Measurements from ENCODE around the gene OR2D3.
"Not testable (repeated sequence)": the region's sequence is repeated elsewhere in the genome, so short reads cannot be mapped to it uniquely, and the experiment has no call there.

DNA sequence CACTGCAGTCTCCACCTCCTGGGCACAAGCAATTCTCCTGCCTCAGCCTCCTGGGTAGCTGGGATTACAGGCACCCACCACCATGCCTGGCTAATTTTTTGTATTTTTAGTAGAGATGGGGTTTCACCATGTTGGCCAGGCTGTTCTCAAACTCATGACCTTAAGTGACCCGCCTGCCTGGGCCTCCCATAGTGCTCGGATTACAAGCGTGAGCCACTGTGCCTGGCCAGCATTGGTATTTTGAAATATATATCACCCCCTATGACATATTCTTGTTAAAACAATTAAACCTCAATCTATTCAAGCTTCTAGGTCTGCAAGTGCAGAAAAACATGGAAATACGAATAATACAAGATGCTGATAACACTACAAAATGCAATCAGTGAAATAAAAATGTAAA is 49.1 kb downstream of the OR2D3 start:
- TF ChIP-seq, protein P1, sequence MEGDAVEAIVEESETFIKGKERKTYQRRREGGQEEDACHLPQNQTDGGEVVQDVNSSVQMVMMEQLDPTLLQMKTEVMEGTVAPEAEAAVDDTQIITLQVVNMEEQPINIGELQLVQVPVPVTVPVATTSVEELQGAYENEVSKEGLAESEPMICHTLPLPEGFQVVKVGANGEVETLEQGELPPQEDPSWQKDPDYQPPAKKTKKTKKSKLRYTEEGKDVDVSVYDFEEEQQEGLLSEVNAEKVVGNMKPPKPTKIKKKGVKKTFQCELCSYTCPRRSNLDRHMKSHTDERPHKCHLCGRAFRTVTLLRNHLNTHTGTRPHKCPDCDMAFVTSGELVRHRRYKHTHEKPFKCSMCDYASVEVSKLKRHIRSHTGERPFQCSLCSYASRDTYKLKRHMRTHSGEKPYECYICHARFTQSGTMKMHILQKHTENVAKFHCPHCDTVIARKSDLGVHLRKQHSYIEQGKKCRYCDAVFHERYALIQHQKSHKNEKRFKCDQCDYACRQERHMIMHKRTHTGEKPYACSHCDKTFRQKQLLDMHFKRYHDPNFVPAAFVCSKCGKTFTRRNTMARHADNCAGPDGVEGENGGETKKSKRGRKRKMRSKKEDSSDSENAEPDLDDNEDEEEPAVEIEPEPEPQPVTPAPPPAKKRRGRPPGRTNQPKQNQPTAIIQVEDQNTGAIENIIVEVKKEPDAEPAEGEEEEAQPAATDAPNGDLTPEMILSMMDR (IDR thresholded peaks at IDR 0.05; ENCODE audit: low read depth, low read length, poor library complexity, severe bottlenecking): not testable (repeated sequence)
- TF ChIP-seq EZH2phosphoT487 (IDR thresholded peaks at IDR 0.05; ENCODE audit: borderline replicate concordance, low read length): not testable (repeated sequence)
